Germinal center (tissue), 1 donor: ENCODE results near the gene GTF3A.
A peak's percentile ranks its signal among the peaks of the same experiment; 100 is the strongest.
"Not testable (repeated sequence)": the region's sequence is repeated elsewhere in the genome, so short reads cannot be mapped to it uniquely, and the experiment has no call there.

ENCODE experiments used
- DNase-seq: peaks from one replicate; pipeline ENCODE4 v3.0.0; 2012; ENCODE audit warnings: mixed read lengths, low spot score

The GTF3A gene

GRCh38 chr13:27424246-27425157 lies at the start of gene GTF3A:
GTF3A (plus strand) TSS chr13:27424619.
- DNase-seq = peak; percentile 96

DNA sequence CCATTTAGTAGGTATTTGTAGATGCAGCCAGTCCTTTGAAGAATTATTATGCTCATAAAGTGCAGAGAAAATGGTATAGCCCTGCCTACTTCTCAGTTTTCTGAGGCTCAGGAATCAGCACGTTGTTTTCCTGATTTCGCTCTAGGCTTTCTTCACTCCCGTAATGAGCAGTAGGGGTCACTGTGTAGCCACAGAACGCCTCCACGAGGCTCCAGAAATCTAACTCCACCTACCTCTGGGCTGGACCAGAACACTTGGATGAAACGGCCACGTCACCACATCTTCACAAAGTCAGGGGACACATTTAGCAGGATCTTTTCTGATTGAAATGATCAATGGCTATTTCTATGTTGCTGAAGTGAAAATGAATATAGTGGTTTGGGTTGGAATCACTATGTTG lies 49.8 kb upstream of the GTF3A start:
- peak; percentile 79 for DNase-seq

DNA sequence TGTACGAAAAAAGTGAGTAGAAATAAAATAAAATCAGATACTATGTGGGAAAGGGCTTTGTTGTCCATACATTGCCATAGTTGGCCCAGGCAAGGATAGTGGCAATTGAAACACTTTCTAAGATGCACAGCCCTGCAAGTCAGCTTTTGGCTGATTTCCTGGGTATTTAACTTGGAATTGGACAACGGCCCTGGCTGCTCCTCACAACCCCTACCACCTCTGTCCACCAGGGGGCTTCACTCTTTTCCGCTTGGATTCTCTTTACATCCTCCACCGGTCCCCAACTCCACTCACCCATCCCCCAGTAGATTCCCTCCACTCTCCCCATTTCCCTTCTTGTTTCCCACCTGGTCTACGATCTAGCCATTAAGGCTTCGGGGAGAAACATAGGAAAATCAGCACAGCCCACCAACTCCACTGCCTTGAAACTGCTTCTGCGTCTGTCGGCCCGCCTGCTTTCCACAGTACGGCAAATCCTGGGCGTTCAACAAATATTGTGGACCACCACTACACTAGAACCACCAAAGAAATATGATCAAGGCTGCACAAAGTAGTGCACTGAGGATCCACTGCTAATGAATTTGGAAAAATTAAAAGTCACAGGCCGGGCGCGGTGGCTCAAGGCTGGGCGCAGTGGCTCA lies 48.6 kb upstream of the GTF3A start:
- DNase-seq = peak; percentile 78

GRCh38 chr13:27379126-27379525 lies 45.3 kb upstream of the GTF3A start:
- no peak for DNase-seq

DNA sequence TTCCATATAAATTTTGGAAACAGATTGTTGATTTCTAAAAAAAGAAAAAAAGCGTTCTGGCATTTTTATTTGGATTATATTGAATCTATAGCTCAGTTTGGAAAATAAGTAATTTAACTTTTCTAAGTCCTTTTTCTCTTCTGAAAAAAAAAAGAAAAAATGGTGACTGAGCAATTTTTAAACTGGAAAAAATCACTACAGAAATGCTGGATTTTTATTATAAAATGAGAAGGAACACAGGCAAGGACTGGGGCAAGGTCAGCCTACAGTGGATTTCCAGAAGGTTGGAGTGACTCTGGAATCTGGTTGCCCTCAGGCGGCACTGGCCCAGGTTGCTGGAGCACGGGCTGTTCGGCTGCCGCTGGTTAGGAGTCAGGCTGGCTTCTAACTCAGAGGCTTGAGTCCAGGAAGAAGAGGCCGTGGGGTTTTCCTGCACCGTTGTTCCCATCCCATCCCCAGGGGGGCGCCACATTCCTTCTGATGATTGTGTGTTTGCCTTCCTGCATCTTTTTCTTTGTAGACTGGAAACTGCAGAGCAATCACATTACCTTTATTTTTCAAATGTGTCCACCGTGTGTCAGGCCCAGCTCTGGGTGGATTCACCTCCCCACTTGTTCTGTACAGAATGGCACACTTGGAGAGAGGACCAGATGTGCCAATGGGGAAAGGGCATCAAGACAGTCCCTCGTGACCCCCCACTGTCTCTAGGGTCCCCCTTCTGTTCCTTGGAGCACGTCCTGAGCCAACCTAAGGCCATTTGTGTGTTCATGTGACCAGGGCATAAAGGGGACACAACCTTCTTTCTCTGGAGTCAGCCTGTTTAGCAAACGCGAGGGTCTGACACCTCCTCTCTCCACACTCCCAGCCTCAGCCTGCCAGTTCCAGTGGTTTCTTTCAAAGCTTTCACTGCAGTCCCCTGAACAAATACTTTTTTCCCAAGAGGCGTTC lies 44.5 kb upstream of the GTF3A start:
- DNase-seq = peak; percentile 51

GRCh38 chr13:27381601-27382000 lies 42.8 kb upstream of the GTF3A start:
- no peak for DNase-seq

DNA sequence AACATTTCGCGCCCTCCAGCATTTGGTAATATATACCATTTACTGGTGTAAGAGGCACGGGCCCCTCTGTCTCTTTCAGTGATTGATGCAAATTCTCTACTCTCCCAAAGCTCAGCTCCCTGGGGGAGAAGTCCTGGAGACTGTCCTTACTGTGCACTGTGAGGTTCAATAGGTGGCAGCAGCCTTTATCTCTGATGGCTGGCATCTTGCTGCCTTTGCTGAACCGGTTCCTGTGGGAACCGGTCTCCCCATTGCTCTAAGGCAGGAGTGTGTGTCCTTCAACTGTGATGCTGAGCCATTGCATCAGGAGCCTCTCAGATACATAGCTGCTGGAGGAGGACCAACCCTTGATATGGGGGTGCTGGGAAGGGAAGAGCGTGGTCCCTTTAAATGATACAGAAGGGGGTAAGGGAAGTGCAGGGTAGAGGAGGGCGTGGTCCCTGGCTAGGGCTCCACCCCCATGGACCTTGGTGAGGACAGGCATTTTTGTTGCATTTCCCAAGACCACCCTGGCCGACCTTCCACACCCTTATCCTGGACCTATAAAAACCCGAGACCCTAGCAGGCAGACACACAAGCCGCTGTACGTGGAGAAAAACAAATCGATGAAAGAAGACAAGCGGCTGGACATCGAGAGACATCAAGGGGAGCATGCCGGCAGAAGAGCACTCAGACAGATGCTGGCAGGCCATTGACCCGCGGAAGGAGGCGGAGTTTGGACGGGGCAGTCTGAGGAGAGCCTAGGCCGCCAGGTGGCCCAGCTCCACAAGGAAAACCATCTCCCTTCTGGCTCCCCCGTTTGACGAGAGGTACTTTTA lies 41.1 kb upstream of the GTF3A start:
- no peak for DNase-seq

DNA sequence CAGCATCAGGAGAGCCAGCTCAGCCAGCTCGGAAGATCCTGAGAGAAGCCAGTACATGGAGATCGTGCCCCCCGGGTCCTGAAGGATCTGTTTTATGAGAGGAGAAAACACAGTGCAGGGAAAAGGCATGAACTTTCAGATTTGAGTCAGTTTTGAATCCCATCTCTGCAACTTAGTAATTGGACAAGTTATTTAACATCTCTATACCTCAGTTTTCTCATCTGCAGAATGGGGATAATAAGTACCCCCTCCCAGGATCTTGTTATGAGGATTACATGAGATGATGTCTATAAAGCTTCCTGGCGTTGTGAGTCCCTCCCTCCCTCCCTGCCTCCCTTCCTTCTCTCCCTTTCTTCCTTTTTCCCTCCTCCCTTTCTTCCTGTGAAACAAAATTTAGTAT lies 40.1 kb upstream of the GTF3A start:
- DNase-seq = no peak

DNA sequence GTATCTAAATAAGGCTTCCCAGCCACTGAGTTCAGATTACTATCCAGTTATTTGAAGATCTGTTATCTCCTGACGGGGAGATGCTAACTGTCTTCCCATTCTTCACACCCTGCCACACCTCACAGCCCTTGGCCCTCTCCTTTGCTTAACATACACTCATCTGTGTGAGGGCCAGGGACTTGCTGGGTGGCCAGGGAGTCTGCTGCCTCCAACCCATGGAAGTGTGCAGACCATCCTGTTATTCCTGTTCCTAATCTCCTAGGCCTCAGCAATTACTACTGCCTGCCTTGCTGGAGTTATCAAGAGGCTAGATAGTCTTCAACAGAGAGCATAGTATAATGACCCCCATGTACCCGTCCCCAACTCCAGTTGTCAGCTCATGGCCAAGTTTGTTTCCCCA lies 36.2 kb upstream of the GTF3A start:
- DNase-seq = no peak

GRCh38 chr13:27389891-27390290 lies 34.5 kb upstream of the GTF3A start:
- no peak for DNase-seq

DNA sequence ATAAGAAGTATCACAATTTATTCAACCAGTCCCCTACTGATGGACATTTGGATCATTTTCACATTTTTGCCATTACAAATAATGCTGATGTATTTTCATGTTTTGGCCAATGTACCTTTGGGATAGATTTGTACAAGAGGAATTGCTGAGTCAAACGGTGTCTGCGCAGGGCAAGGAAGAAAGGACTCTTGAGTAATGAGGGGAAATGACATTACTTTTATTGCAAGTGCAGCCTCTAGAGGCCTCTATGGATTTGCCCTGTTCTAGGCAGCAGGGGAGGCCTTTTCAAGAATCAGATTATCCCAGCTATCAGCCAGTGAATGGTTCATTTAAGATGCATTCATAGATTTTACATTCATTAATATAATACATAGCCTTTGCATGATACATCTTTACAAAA lies 32.9 kb upstream of the GTF3A start:
- DNase-seq = no peak

DNA sequence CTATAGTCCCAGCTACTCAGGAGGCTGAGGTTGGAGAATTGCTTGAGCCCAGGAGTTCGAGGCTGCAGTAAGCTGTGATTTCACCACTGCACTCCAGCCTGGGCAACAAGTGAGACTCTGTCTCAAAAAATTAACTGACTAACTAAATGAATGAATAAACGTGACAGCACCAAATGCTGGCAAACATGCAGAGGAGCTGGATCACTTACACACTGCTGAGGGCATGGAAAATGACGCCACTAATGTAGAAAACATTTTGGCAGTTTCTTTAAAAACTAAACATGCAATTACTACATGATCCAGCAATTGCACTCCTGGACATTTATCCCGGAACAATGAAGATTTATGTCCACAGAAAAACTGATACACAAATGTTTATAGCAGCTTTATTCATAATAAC lies 31.3 kb upstream of the GTF3A start:
- no peak for DNase-seq

DNA sequence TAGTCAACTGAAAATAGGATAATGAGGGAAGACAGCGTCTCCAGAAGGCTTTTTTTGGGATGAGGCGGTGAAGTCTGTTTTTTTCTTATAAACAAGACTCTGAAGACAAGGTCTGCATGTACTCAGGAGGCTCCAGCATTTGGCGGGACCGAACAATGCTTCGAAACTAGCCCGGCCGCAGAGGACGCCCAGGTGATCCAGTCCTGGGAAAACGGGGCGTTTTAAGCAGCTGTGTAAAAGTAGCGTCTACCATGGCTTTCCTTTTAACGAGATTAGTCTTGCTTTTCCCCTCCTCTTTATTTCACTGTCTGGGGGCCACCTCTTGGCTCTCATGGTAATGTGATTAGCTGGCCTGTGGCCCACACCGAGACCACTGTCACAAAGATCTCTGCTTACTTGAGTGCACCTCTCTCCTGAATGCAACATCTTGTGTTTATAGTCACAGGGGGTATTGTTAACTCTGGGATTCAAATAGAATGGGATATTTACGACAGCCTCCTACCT lies 29.4 kb upstream of the GTF3A start:
- no peak for DNase-seq

GRCh38 chr13:27396252-27396846 lies 28.1 kb upstream of the GTF3A start:
- no peak for DNase-seq

DNA sequence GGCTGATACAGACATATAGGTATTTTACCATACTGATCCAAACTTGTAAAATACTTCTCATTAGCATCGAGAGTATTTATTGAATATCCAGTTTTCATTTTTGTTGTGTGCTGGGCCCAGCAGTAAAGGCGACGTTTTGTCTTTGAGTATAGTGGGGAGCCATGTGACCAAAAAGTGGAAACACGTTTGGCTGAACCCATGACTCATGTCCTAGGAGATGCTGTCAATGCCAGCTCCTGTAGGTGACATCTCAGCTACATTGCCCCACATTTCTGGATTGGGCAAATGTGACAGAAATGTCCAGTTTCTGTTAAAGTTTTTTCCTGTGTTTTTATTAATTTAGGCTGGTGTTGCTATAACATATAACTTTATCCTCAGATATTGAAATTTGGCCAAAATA lies 26.1 kb upstream of the GTF3A start:
- no peak for DNase-seq

DNA sequence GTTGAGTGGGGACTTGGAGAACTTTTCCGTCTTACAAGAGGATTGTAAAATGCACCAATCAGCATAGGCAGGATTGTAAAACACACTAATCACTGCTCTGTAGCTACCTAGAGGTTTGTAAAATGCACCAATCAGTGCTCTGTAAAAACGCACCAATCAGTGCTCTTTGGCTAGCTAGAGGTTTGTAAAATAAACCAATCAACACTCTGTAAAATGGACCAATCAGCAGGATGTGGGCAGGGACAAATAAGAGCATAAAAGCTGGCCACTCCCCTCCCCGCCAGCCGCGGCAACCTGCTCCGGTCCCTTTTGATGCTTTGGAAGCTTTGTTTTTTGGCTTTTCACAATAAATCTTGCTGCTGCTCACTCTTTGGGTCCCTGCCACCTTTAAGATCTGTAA lies 24.0 kb upstream of the GTF3A start:
- not testable (repeated sequence) for DNase-seq

DNA sequence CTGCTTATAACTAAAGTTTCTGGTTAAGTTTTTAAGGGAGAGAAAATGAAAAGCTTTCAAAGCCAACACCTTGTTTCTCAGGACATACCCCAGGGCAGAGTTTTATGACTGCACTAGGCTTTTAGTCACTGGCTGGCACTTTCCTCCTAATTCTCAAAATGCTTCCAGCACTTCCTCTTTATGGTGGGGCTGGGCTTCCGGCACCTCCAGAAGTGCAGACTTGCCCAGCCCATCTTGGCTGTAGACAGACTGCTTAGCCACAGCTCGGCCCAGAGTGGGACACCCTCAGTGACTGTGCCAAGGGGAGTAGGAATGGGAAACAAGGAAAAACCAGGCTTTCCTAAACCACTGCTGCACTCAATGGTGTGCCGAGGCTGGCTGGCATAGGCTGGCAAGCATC lies 23.2 kb upstream of the GTF3A start:
- DNase-seq = peak; percentile 23

- no peak for DNase-seq
Observed at GRCh38 chr13:27403203-27403678, 21.2 kb upstream of the GTF3A start.

- no peak for DNase-seq
Observed at GRCh38 chr13:27403727-27404385, 20.6 kb upstream of the GTF3A start.

DNA sequence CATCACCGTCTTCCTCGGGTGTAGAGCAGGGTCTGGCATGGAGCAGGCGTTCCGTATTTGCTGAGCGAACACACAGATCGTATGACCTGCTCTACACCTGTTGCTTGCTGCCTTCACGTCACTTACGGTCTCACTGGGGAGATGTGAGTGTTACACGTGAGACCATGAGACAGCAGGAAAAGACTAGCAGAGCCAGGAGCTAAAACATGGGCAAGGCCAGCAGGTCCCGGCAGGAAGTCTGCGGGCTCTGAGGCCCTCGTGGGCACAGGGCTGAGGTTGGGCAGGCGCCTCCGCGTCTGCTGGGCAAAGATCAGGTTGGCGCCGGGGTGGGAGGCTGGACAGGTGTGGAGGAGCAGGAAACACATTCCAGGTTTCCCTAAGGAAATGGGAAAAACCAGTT lies 19.7 kb upstream of the GTF3A start:
- no peak for DNase-seq
